NOMO-1 (cell line): Measurements from ENCODE around the gene LRRC43.

ENCODE experiments used
- DNase-seq, 2 experiments: peaks; one replicate each; lab custom pipeline; 2025; ENCODE audit not compliant: unreplicated experiment in 2 of 2; lab: John Stamatoyannopoulos, UW

The LRRC43 gene

GRCh38 chr12:122182887-122183587, at the start of gene LRRC43:
Gene LRRC43, plus strand, starts transcription at chr12:122183123. Its CDS starts 22 bp downstream, at chr12:122183145.
- no peak for DNase-seq

DNA sequence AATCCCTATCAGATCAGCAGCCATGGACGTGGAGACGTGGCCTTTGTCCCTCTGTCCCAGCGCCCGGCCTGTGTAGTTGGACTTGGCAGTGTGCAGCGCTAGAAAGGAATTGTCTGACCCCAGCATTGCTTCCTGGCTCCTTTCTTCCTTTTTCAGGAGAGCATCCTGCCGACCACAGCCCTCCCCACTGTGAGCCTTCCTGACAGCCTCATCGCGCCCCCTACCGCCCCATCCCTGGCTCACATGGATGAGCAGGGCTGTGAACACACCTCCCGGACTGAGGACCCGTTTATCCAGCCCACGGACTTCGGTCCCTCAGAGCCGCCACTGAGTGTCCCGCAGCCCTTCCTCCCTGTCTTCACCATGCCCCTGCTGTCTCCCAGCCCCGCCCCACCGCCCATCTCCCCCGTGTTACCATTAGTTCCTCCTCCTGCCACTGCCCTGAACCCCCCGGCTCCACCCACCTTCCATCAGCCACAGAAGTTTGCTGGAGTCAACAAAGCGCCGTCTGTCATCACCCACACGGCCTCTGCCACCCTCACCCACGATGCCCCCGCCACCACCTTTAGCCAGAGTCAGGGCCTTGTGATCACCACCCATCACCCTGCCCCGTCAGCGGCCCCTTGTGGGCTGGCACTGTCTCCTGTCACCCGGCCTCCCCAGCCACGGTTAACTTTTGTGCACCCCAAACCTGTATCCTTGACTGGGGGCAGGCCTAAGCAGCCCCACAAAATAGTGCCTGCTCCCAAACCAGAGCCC, 49.6 kb upstream of the LRRC43 start:
- no peak for DNase-seq

DNA sequence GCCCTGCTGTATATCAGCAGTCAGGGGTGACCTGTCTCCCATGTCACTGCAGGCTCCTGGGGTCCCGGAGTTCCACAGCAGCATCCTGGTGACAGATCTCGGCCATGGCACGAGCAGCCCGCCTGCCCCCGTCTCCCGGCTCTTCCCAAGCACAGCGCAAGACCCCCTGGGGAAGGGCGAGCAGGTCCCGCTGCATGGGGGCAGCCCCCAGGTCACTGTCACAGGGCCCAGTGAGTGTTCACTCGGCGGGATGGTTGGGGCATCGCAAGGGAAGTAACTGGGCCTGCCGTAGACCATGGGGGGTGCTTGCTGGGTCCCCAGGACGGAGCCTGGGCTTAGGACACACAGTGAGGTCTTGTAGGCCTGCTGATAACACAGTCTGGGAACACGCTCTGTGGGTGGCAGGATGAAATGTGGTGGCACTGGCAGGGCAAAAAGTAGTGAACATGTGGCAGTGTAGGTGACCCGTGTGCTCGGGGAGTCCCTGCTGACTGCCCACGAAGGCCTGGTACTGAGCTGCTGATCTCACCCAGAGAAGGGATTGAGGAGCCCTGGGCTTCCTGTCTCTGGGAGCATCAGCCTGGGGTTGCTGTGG, 47.4 kb upstream of the LRRC43 start:
- no peak for DNase-seq

DNA sequence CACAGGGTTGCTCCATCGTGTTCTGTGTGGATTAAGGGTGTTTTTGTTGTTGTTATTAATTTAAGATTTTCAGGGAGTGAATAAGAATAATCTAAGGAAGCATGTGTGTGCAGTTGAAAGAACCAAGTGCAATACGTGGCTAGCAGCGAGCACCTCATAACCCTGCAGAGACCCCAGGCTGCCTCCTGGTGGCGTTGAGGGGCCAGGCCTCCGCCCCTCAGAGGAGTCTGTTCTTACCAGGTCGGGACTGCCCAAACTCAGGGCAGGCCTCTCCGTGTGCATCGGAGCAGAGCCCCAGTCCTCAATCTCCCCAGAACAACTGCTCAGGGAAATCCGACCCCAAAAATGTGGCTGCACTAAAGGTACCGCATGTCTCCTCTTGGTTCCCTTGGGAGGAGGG, 45.7 kb upstream of the LRRC43 start:
- no peak for DNase-seq

DNA sequence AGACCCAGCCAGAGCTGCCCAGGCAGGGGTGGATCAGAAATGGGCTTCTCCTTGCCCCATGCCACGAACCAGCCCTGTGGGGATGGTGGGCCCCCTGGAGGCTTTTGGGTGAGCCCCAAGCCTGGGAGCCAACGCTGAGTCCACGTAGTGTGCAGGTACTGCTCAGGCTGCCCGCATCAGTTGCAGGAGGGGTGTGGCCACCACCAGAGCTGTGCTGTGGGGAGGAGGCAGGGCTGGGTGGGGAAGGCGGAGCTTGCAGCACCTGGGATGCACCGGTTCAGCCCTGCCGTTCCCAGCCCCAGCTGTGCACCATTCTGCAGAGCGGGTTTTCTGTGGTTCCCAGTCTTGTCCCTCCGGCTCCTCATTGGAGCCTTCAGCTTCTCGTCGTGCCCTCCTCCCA, 45.2 kb upstream of the LRRC43 start:
- no peak for DNase-seq

DNA sequence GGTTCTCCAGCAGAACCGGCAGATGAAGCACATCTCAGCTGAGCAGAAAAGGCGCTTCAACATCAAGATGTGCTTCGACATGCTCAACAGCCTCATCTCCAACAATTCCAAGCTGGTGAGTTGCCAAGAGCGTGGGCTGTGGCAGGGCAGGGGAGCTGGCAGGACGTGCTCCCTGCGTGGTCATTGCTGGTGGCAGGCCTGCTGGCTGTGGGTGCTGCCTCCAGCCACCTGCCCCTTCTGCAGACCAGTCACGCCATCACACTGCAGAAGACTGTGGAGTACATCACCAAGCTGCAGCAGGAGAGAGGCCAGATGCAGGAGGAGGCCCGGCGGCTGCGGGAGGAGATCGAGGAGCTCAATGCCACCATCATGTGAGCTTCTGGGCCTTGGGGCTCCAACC, 44.7 kb upstream of the LRRC43 start:
- DNase-seq, result no peak

DNA sequence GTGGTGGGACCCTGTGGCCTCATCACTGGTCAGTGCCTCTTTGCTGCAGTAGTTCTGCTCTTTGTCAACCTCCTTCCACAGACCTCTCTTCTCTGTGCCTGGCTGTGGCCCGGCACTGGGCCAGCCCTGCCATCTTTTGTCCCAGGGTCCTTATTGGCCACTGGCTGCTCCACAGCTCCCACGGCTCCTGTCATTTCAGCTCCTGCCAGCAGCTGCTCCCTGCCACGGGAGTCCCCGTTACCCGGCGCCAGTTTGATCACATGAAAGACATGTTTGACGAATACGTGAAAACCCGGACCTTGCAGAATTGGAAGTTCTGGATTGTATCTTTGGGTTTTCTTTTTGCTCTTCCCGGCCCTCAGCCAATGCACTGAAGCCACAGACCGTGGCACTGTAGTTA, 44.3 kb upstream of the LRRC43 start:
- DNase-seq, result no peak

- DNase-seq, result no peak
Observed at GRCh38 chr12:122139266-122139665, 43.7 kb upstream of the LRRC43 start.

GRCh38 chr12:122139941-122140340, 43.0 kb upstream of the LRRC43 start:
- DNase-seq, result no peak

GRCh38 chr12:122140467-122141257, 42.3 kb upstream of the LRRC43 start:
- no peak for DNase-seq

DNA sequence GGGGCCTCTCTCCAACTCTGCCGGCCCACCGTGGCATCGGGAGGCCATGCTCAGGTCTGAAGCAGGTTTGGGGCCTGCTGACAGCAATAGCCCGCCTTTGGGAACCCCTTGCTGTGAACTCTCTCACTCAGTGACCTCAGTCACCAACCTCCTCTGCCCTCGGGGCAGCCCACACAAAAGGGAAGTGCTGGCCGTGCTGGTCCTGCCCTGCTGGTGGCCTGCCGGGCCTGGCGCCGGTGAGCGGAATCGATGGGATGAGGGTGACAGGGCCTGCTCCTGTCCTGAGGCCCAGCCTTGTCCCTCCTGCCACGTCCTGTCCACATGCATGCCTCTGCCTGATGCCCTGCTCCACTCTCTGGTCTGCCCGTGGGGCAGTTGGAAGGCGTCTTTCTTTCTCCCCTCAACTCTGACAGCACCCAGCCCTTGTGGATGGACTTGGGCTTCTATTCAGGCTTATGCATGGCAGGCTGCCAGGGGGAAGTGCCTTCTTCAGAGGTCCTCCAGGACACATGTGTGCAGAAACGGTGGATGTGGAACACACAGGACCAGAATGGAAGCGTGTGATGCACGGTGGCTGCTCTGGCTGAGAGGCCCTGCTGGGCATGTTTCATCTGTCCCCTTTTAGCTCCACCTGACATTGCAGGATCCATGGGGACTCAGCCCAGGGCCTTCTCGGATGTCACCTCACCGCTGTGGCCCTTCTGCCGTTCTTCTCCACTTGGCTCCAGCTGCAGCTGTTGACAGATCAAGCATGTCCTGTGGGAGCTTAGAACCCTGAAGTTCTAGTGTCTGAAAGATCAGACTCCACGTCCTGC, 40.8 kb upstream of the LRRC43 start:
- no peak for DNase-seq

GRCh38 chr12:122142857-122143256, 40.1 kb upstream of the LRRC43 start:
- no peak for DNase-seq

- no peak for DNase-seq
Observed at GRCh38 chr12:122144885-122145284, 38.0 kb upstream of the LRRC43 start.

GRCh38 chr12:122145505-122146330, 37.2 kb upstream of the LRRC43 start:
- DNase-seq, result no peak

- no peak for DNase-seq
Observed at GRCh38 chr12:122147514-122148290, 35.2 kb upstream of the LRRC43 start.

GRCh38 chr12:122148657-122149056, 34.3 kb upstream of the LRRC43 start:
- DNase-seq, result no peak

GRCh38 chr12:122150127-122150681, 32.7 kb upstream of the LRRC43 start:
- no peak for DNase-seq

DNA sequence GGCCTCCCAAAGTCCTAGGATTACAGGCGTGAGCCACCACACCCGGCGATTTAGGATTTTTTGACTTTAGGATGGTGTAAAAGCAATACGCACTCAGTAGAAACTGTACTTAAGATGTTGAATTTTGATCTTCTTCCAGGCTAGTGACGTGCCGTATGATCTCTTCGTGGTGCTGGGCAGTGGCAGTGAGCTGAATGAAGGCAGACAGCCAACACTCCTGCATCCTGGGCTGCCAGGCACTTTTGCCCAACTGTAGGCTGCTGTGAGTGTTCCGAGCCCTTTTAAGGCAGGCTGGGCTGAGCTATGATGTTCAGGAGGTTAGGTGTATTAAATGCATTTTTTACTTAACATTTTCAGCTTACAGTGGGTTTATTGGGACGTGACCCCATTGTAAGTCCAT, 30.2 kb upstream of the LRRC43 start:
- DNase-seq, result no peak
